H1 (cell line): ENCODE results near the gene PRR14L. TPM values are rescaled to one million over a fixed set of nuclear protein-coding genes. Genes with fewer than 3 reads are reported as not detected.

ENCODE experiments used
- CEBPB ChIP-seq: IDR thresholded peaks from 2 replicates; pipeline ENCODE4 v1.6.1; 2012; ENCODE audit warnings: low read depth, low read length
- CREB1 ChIP-seq: IDR thresholded peaks from 2 replicates; pipeline ENCODE4 v1.6.1; 2012; ENCODE audit warnings: inconsistent platforms
- CTBP2 ChIP-seq: IDR thresholded peaks from 2 replicates; pipeline ENCODE4 v1.7.0; 2011; ENCODE audit warnings: borderline replicate concordance, mild to moderate bottlenecking, moderate library complexity, mixed read lengths, low read length; ENCODE audit not compliant: insufficient read depth, insufficient read length
- EZH2 ChIP-seq: fragments of 200-600 bp; sonication (generic); IDR thresholded peaks from 2 replicates; pipeline ENCODE4 v1.7.1; 2012; ENCODE audit warnings: low read depth, mild to moderate bottlenecking, moderate library complexity, low read length, inconsistent platforms; ENCODE audit not compliant: severe bottlenecking
- KDM1A ChIP-seq: fragments of 200-600, 300-600 bp; sonication (generic); IDR thresholded peaks from 2 replicates; pipeline ENCODE4 v1.7.1; 2016; ENCODE audit warnings: mild to moderate bottlenecking, low read length, borderline replicate concordance
- NANOG ChIP-seq: IDR thresholded peaks from 2 replicates; pipeline ENCODE4 v1.6.1; 2011; ENCODE audit warnings: low read length, low read depth, mild to moderate bottlenecking, inconsistent platforms; ENCODE audit not compliant: insufficient read depth, poor library complexity, severe bottlenecking
- RBBP5 ChIP-seq: IDR thresholded peaks from 2 replicates; pipeline ENCODE4 v1.7.1; 2012; ENCODE audit warnings: low read depth, mild to moderate bottlenecking, inconsistent platforms, low read length, moderate library complexity, borderline replicate concordance
- SP1 ChIP-seq: IDR thresholded peaks from 2 replicates; pipeline ENCODE4 v1.6.1; 2011; ENCODE audit warnings: low read depth, low read length
- USF2 ChIP-seq: IDR thresholded peaks from 2 replicates; pipeline ENCODE4 v1.6.1; 2011; ENCODE audit warnings: low read length, improper control_type of control experiment
- polyA plus RNA-seq, 7 experiments: library from polyadenylated mRNA; depleted of rRNA in 3 of 7; stranded (reverse) in 5 of 7; unstranded in 2 of 7; fragments of >200 nt in 5 of 7; fragments of 200-250 nt in 2 of 7; gene quantifications; 1 replicate in 5 of 7; 2 replicates in 1 of 7; 4 replicates in 1 of 7; pipeline versions ENCODE4 v1.2.1 to v1.2.3, GENCODE V29; 2011 to 2013; ENCODE audit warnings: missing spikeins in 2 of 7, mixed read lengths in 2 of 7
- total RNA-seq: library from RNA; stranded (reverse); fragmentation: NEBNext Ultra II Directional; extraction: Animal tissue kit (Norgen Biotek cat#: 25700); gene quantifications from 2 replicates; pipeline ENCODE4 v1.2.1, GENCODE V29; 2021
- TF ChIP-seq, protein P1 (sequence below): IDR thresholded peaks from 2 replicates; pipeline ENCODE4 v1.6.1; 2012; ENCODE audit warnings: inconsistent platforms

PRR14L gene
- total and polyA plus RNA-seq, 2 of the 8 experiments (the other 6 are each of a cell fraction or from before 2014, with no cell fraction given), result 26.5 to 98.6 TPM

DNA sequence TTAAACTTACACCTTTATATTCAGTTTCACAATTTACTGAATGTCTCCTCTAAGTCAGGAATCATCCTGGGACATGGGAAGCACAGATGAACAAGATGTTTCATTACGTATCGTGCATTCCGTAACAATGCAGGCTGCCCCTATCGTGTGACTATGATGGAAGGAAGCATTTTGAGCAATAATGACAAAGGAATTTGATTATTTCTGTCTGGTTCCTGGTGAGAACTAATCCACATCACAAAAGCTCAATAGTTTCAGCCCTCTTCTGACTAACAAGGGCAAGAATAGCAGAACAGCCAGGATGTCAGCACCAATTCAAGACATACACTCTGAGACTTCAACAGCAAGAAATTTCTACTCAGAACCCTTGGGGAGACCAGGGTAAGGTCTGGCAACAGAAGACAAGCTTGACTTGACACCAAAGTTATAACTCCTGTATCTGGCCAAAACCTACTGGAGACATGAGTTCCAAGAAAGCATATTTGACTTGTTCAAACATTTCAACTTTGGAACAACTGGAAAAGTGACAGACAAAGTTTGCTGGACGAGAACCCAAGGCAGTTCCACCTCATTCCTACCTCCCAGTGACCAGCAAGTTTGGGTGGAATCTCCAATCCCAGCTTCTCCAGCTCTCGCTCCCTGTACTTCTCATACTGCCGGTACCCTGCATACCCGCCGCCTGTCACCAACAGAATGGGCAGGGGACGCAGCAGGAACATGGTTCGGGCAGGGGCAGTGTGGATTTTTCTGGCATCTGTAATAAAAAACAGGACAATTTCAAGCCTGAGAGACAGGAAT lies 102.2 kb downstream of the PRR14L start (continued):
- TF ChIP-seq RBBP5, result no peak
- no peak for TF ChIP-seq CTBP2
- TF ChIP-seq USF2, result no peak
- TF ChIP-seq EZH2, result no peak
- no peak for TF ChIP-seq CREB1
- no peak for TF ChIP-seq NANOG
- TF ChIP-seq KDM1A, result no peak
- TF ChIP-seq, protein P1, sequence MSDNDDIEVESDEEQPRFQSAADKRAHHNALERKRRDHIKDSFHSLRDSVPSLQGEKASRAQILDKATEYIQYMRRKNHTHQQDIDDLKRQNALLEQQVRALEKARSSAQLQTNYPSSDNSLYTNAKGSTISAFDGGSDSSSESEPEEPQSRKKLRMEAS, result no peak
- TF ChIP-seq CEBPB, result no peak
- TF ChIP-seq SP1, result no peak
- TF ChIP-seq, all 59 proteins: peak for 0
